ENCODE data around the gene MRPS18B.

MRPS18B gene

GRCh38 chr6:30612687-30613248, 4.9 kb upstream of the MRPS18B start:
- Histone ChIP-seq H3K9me3 (no peaks in the 10 kb centered on the region), H3K4me3 (no peak overlapping the region), H3K36me3 (replicated peaks) (peaks cover 74% of the 10 kb centered on the region), H3K27me3 (ENCODE audit: low read depth) (no peaks in the 10 kb centered on the region), H3K4me1 (peaks cover 27% of the 10 kb centered on the region)
- in situ Hi-C loops (cut with MboI; ENCODE audit: low sequenced_read_pairs) = no loop called here
- DNase-seq (ENCODE audit: low spot score in 2 of 2) = no peak

DNA sequence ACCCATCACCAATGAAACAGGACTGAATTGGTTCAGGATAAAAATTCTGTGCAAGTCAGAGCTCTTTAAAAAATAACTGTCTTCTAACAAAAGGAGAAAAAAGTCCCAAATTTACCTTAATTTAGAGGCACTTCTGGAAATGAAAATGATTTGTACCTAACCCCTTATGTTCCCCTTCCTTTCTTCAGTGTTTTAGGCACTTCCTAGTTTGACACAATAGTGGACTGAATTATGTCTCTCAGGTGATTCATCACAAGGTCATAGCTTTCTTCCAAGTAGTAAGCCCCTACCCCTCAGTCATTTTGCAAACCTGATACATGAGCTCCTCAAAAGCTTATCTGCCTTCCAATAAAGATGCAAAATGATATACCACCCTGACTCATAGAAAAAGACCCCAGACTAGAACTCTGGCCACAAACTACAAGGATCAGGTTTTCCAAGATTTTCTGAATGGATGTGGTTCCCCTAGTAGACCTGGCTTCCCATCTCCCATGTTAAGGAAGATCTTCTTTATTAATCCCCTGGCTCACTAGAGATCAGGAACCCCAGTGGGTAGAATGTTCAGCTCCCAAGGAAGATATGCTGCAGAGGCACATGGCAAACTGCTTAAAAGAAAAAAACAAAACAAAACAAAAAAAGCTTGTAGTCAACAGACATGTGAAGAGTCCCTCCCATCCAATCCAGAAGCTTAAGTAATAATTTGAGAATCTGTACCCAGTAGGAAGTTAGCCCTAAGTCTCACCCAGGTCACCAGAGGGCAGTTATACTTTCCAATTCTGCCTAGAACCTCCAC, 4.2 kb upstream of the MRPS18B start:
- Histone ChIP-seq H3K36me3 (replicated peaks) (peaks cover 67% of the 10 kb centered on the region), H3K4me1 (peaks cover 27% of the 10 kb centered on the region), H3K4me3 (no peak overlapping the region), H3K27me3 (ENCODE audit: low read depth) (no peaks in the 10 kb centered on the region), H3K9me3 (no peaks in the 10 kb centered on the region)
- DNase-seq (ENCODE audit: low spot score in 2 of 2) = no peak
- in situ Hi-C loops (cut with MboI; ENCODE audit: low sequenced_read_pairs) = no loop called here

DNA sequence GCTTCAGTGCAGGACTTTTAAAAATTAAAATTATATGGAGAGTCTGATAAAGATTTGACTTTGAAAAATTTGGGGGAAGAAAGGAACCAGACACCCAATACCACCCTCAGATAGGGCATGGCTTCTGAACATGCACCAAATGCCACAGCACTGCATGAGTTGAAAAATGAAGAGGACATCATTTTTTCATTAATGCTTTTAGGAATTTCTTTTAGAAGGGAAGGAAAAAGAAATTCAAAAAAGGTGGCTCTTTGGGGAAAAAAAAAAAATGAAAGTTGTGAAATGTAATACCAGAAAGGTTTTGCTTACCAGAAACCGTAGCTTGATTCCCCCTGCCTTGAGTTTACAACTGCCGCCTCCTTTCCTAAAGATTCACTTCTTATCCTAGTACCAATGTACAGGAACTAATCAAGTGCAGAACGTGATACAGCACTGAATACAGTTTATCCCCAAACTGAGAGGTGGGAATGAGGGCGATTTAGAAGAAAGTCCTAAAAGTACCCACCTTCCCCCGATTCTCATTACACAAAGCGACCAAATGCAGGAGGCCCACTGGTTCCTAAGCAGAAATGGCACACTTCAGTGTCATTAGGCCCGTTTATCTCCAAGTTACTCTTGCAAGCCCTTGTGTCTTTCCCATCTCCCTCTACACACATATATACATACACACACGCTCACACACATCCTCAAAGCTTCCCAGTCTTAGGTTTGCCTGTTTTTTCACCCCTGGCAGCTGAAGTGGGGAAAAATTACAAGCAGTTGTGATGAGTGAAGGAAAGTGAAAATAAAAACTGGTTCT, 3.4 kb upstream of the MRPS18B start:
- in situ Hi-C loops (cut with MboI; ENCODE audit: low sequenced_read_pairs) = no loop called here
- no peak for DNase-seq (ENCODE audit: low spot score in 2 of 2)
- Histone ChIP-seq H3K4me3 (peak overlapping the region; percentile 99), H3K4me1 (peaks cover 32% of the 10 kb centered on the region), H3K9me3 (no peaks in the 10 kb centered on the region), H3K36me3 (replicated peaks) (peaks cover 63% of the 10 kb centered on the region), H3K27me3 (ENCODE audit: low read depth) (no peaks in the 10 kb centered on the region)

DNA sequence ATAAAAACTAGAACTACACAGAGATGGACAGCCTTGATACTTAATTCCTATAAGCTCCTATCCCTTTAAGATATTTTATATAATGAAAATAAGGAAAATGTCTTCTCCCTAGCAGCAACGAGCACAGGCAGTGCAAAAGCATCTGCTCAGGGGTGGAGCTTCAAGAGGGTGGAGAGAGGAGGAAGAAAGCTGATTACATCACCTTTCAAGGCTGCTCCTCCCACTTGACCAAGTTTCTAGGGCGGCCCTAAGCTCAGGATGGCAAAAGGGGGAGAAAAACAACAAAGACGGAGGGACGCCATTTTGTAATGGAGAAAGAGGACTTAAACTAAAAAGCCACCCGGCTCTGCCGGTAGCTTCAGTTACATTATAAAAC, 2.8 kb upstream of the MRPS18B start:
- DNase-seq (ENCODE audit: low spot score in 2 of 2) = peak; percentile 92 to 93
- in situ Hi-C loops (cut with MboI; ENCODE audit: low sequenced_read_pairs) = loop anchor here (5.0 kb wide), 1 partner anchor 107 kb away; the partner anchor contains the start of gene TUBB
- Histone ChIP-seq H3K4me1 (peaks cover 32% of the 10 kb centered on the region), H3K4me3 (peak overlapping the region; percentile 99), H3K27me3 (ENCODE audit: low read depth) (no peaks in the 10 kb centered on the region), H3K36me3 (replicated peaks) (peaks cover 63% of the 10 kb centered on the region), H3K9me3 (no peaks in the 10 kb centered on the region)

DNA sequence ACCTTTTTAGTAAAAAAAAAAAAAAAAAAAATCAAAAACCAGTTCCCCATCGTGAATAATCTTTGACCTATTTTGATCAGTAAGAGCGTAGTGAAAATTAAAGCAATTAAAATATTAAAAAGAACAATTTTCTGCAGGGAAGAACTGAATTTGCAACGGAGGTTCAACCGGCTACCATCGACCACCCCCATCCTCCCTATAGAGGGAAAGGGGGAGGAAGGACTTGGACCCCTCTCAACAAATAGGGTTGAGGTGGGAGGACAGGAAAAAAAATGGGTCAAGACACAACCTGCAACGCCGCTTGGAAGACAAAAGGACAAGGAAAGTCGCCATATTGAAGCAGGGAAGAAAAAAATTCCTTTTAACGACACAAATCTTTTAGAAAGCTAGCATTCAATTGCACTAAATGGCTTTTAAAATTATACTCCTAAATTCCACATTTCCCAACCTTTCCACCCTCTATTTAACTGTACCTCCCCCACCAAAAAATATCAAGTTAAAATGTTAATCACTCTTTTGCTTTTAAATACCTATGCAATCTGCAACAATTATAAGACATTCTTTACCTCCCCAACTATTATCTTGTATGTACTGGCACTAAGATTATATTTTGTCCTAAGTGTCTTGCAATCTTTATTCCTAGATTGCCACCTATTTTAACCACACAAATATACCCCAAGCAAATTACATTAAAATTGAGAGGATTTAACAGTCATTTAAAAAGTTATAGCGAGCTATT, 2.3 kb upstream of the MRPS18B start:
- H3K4me3 ChIP-seq = peak overlapping the region; percentile 99
- H3K36me3 ChIP-seq (replicated peaks) = peaks cover 63% of the 10 kb centered on the region
- DNase-seq (ENCODE audit: low spot score in 2 of 2) = peak; percentile 82 to 94
- H3K4me1 ChIP-seq = peaks cover 32% of the 10 kb centered on the region
- no peaks in the 10 kb centered on the region for H3K27me3 ChIP-seq (ENCODE audit: low read depth)
- in situ Hi-C loops (cut with MboI; ENCODE audit: low sequenced_read_pairs) = loop anchor here (5.0 kb wide), 1 partner anchor 107 kb away; the partner anchor contains the start of gene TUBB
- H3K9me3 ChIP-seq = no peaks in the 10 kb centered on the region

DNA sequence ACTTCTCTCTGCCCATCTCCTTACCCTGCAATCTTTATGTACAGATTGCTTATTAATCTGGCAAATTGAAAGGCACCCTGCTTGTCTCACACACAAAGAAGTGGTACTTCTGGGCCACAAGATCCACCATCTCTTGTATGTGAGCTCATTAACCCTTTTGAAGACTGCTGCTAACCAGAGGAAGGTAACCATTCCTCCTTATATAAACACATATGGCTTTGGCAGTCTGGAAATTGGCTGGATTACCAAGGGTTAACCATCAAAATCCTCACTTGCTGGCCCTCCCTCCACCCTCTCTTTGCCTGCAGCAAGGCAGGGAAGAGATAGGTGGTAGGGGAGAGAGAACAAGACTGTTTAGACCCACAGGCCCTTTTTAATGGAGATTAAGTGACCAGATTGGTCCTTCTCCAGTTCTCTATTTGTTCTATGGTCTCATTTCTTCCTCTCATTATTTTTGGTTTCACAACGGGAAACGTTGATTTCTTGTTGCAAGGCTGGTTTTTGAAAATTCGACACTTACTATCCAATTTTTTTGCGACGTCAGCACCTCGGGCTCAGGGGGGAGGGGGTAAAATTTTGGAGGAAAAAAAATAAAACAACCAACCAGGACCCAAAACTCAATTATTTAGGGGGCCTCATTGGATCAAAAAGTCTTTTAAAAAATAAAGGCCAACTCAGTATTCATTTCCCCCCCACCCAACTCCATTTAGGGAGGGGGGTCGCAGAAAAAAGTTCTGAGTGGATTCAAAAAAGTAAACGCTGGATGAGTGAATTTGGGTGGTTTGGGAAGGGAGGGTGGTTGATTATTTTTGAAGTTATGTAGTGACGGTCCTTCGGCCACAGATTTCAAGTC, 1.5 kb upstream of the MRPS18B start:
- Histone ChIP-seq H3K9me3 (no peaks in the 10 kb centered on the region), H3K36me3 (replicated peaks) (peaks cover 65% of the 10 kb centered on the region), H3K4me3 (peak overlapping the region; percentile 99), H3K27me3 (ENCODE audit: low read depth) (no peaks in the 10 kb centered on the region), H3K4me1 (peaks cover 32% of the 10 kb centered on the region)
- in situ Hi-C loops (cut with MboI; ENCODE audit: low sequenced_read_pairs) = loop anchor here (5.0 kb wide), 1 partner anchor 106 kb away; the partner anchor contains the start of gene TUBB
- peak; percentile 42 to 58 for DNase-seq (ENCODE audit: low spot score in 2 of 2)

DNA sequence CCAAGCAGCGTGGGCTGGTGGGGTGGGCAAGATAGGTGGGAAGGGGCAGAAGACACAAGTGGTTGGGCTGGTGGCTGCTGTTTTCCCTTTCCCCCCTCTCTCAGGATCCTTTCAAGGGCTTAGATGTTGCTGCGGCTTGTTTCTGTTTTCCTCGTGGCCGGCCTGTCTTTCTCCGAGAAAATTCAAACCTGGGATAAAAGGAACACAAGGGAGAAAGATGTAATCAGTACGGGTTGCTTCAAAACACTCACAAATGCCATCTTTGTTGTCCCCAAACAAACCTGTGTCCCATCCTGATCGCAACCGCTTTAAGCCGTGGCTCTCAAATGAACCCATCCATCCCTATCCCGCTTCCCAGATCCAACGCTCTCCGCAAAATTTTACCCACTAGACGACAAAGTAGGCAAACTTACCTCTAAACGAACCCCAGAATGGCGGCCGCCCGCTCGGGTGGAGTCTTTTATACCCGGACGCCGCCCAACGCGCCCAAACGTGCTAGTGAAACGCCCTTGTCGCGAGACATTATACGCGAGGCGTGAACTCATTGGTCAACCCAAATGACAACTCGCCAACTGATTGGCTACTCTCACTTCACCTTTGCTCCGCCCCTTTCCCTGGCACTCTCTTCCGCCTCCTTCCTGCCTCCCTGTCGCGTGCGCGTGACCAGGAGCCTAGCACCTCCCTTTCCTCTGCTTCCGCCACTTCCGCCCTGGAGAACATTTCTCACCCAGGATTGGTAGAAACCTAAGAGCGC, 652 bp upstream of the MRPS18B start, which contains the start of gene PPP1R10:
TSS of gene PPP1R10 (minus strand) at position 433 of the 754 bp plus-strand sequence. CDS start 7,299 bp downstream, outside the sequence.
- H3K27me3 ChIP-seq (ENCODE audit: low read depth) = no peaks in the 10 kb centered on the region
- peak within 1 kb of the TSS; percentile 99 for H3K4me3 ChIP-seq
- H3K36me3 ChIP-seq (replicated peaks) = peaks cover 65% of the 10 kb centered on the region
- no peaks in the 10 kb centered on the region for H3K9me3 ChIP-seq
- peaks cover 28% of the 10 kb centered on the region for H3K4me1 ChIP-seq
- in situ Hi-C loops (cut with MboI; ENCODE audit: low sequenced_read_pairs) = loop anchor here (5.0 kb wide), 1 partner anchor 105 kb away; the partner anchor contains the start of gene TUBB
- peak; percentile 99 for DNase-seq (ENCODE audit: low spot score in 2 of 2)

GRCh38 chr6:30618270-30618797, 694 bp downstream of the MRPS18B start:
- H3K36me3 ChIP-seq (replicated peaks) = peaks cover 64% of the 10 kb centered on the region
- in situ Hi-C loops (cut with MboI; ENCODE audit: low sequenced_read_pairs) = loop anchor here (5.0 kb wide), 1 partner anchor 104 kb away; the partner anchor contains the start of gene TUBB
- H3K9me3 ChIP-seq = no peaks in the 10 kb centered on the region
- no peaks in the 10 kb centered on the region for H3K27me3 ChIP-seq (ENCODE audit: low read depth)
- peak overlapping the region; percentile 99 for H3K4me3 ChIP-seq
- H3K4me1 ChIP-seq = peaks cover 19% of the 10 kb centered on the region
- DNase-seq (ENCODE audit: low spot score in 2 of 2) = no peak

DNA sequence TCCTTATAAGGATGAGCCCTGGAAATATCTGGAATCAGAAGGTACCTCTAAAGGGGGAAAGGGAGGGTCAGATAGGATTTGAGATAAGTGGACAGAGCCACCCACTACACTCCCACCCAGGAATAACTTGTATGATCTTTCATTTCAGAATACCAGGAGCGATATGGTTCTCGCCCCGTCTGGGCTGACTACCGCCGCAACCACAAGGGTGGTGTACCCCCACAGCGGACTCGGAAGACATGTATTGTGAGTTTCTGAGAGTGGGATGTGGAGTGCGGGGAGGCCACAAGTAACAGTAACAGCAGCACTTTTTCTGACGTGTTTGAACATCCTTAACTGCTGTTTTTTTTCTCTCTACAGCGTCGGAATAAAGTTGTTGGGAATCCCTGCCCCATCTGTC, 1.9 kb downstream of the MRPS18B start:
- peaks cover 58% of the 10 kb centered on the region for H3K36me3 ChIP-seq (replicated peaks)
- no peak overlapping the region for H3K4me3 ChIP-seq
- peaks cover 7% of the 10 kb centered on the region; the same call in 1 of the 2 replicates for H3K4me1 ChIP-seq
- in situ Hi-C loops (cut with MboI; ENCODE audit: low sequenced_read_pairs) = loop anchor here (5.0 kb wide), 1 partner anchor 103 kb away; the partner anchor contains the start of gene TUBB
- DNase-seq (ENCODE audit: low spot score in 2 of 2) = no peak
- H3K27me3 ChIP-seq (ENCODE audit: low read depth) = no peaks in the 10 kb centered on the region
- no peaks in the 10 kb centered on the region for H3K9me3 ChIP-seq

GRCh38 chr6:30625511-30625910, 7.9 kb downstream of the MRPS18B start:
- no peaks in the 10 kb centered on the region for H3K27me3 ChIP-seq (ENCODE audit: low read depth)
- peaks cover 64% of the 10 kb centered on the region for H3K36me3 ChIP-seq (replicated peaks)
- no peaks in the 10 kb centered on the region for H3K9me3 ChIP-seq
- no peak overlapping the region for H3K4me3 ChIP-seq
- no peak for DNase-seq (ENCODE audit: low spot score in 2 of 2)
- H3K4me1 ChIP-seq = peaks cover 7% of the 10 kb centered on the region; the same call in 1 of the 2 replicates
- in situ Hi-C loops (cut with MboI; ENCODE audit: low sequenced_read_pairs) = no loop called here

GRCh38 chr6:30626484-30627366, 9.1 kb downstream of the MRPS18B start, which contains the start of gene ATAT1:
Gene ATAT1, plus strand, starts transcription at chr6:30626874.
- H3K27me3 ChIP-seq (ENCODE audit: low read depth) = no peaks in the 10 kb centered on the region
- peak; percentile 56 to 91 for DNase-seq (ENCODE audit: low spot score in 2 of 2)
- peak within 1 kb of the TSS; percentile 52 for H3K4me3 ChIP-seq
- H3K36me3 ChIP-seq (replicated peaks) = peaks cover 54% of the 10 kb centered on the region
- peaks cover 7% of the 10 kb centered on the region; the same call in 1 of the 2 replicates for H3K4me1 ChIP-seq
- in situ Hi-C loops (cut with MboI; ENCODE audit: low sequenced_read_pairs) = no loop called here
- no peaks in the 10 kb centered on the region for H3K9me3 ChIP-seq
